ENCODE data around the gene MROH9. TPM values are rescaled to one million over a fixed set of nuclear protein-coding genes. Genes with fewer than 3 reads are reported as not detected.

The MROH9 gene
- total RNA-seq, result not detected

GRCh38 chr1:170935231-170935630 is at the start of gene MROH9:
TSS of gene MROH9 (plus strand) at chr1:170935534. CDS start at chr1:170945557, 10,023 bp downstream.

GRCh38 chr1:171090604-171091003 is 155.3 kb downstream of the MROH9 start, which contains the start of gene FMO3:
TSS of gene FMO3 (plus strand) at chr1:171090905. CDS start at chr1:171092659, 1,754 bp downstream.

Small RNA genes lying within 50 kb of the gene (microRNA-seq; reads per million reads assigned to microRNA genes)
- not detected for gene MIR1295A (ENCODE audit: borderline microRNAs expressed, borderline replicate concordance)
- gene MIR1295B (ENCODE audit: borderline microRNAs expressed, borderline replicate concordance), result not detected

Other genes starting within 250 kb of the MROH9 start
- gene FMO3, start 155.4 kb downstream of the MROH9 start, total RNA-seq, result not detected
- gene FMO2, start 249.8 kb downstream of the MROH9 start, total RNA-seq, result not detected

Measured in activated naive CD4-positive, alpha-beta T cell treated with anti-CD3 and anti-CD28 coated beads, Interleukin-2, amount 10 ng/mL, durations not matched to agents 5 hours and 36 hours (primary cell).